GM12891 (cell line): ENCODE data around the gene SLC4A4.

ENCODE experiments used
- PAX5 ChIP-seq: IDR thresholded peaks from 2 replicates; pipeline ENCODE4 v1.6.1; 2011; ENCODE audit warnings: low read length, moderate library complexity, mild to moderate bottlenecking; ENCODE audit not compliant: insufficient read depth, severe bottlenecking
- POLR2A ChIP-seq: IDR thresholded peaks from 2 replicates; pipeline ENCODE4 v1.6.1; 2011; ENCODE audit warnings: low read depth, low read length, control low read depth
- POLR2AphosphoS5 ChIP-seq: IDR thresholded peaks from 2 replicates; pipeline ENCODE4 v1.6.1; 2011; ENCODE audit warnings: low read depth, low read length, control low read depth

- TF ChIP-seq POLR2A, result no peak
- no peak for TF ChIP-seq POLR2AphosphoS5
- no peak for TF ChIP-seq PAX5
These were observed 102.7 kb downstream of the SLC4A4 start for GRCh38 chr4:71441186-71442169.
